Right hindlimb (tissue), 1 donor: ENCODE measurements around the gene ASB1.
A peak's percentile ranks its signal among the peaks of the same experiment; 100 is the strongest.

ENCODE experiments used
- DNase-seq: peaks from one replicate; pipeline ENCODE4 v3.0.0-alpha.2; 2018

Gene ASB1

GRCh38 chr2:238426568-238427434 lies at the start of gene ASB1:
TSS of gene ASB1 (plus strand) at chr2:238426927. CDS start at chr2:238427071, 144 bp downstream.
- DNase-seq = peak; percentile 88

- no peak for DNase-seq
These were observed 48.3 kb upstream of the ASB1 start for GRCh38 chr2:238378230-238379095.

GRCh38 chr2:238379096-238379810 lies 47.5 kb upstream of the ASB1 start:
- DNase-seq = no peak

- no peak for DNase-seq
These were observed 46.4 kb upstream of the ASB1 start for GRCh38 chr2:238380336-238380735.

- no peak for DNase-seq
These were observed 45.9 kb upstream of the ASB1 start for GRCh38 chr2:238380785-238381184.

- DNase-seq = no peak
These were observed 45.2 kb upstream of the ASB1 start for GRCh38 chr2:238381341-238382115.

GRCh38 chr2:238382381-238382781 lies 44.3 kb upstream of the ASB1 start:
- no peak for DNase-seq

GRCh38 chr2:238383135-238383534 lies 43.6 kb upstream of the ASB1 start:
- DNase-seq = no peak

GRCh38 chr2:238383743-238384380 lies 42.9 kb upstream of the ASB1 start:
- no peak for DNase-seq

- no peak for DNase-seq
These were observed 39.4 kb upstream of the ASB1 start for GRCh38 chr2:238387332-238387731.

GRCh38 chr2:238388794-238389193 lies 37.9 kb upstream of the ASB1 start:
- DNase-seq = no peak

GRCh38 chr2:238389988-238390589 lies 36.6 kb upstream of the ASB1 start:
- DNase-seq = no peak

- no peak for DNase-seq
These were observed 35.6 kb upstream of the ASB1 start for GRCh38 chr2:238391042-238391689.

- no peak for DNase-seq
These were observed 30.1 kb upstream of the ASB1 start for GRCh38 chr2:238396663-238397062.

- DNase-seq = no peak
These were observed 29.4 kb upstream of the ASB1 start for GRCh38 chr2:238397356-238397755.

GRCh38 chr2:238398577-238398976 lies 28.1 kb upstream of the ASB1 start:
- no peak for DNase-seq

GRCh38 chr2:238399094-238399493 lies 27.6 kb upstream of the ASB1 start:
- DNase-seq = no peak

GRCh38 chr2:238401551-238401950 lies 25.2 kb upstream of the ASB1 start:
- no peak for DNase-seq

GRCh38 chr2:238403632-238404405 lies 22.9 kb upstream of the ASB1 start:
- no peak for DNase-seq
